ENCODE measurements around the gene PBX1. TPM values are rescaled to one million over a fixed set of nuclear protein-coding genes. Genes with fewer than 3 reads are reported as not detected.

The PBX1 gene
- total RNA-seq, 3 donors from 2014 or later (not counting 1 experiment from before 2014, with no cell fraction given), result 0.54 to 3.5 (median 1.4) TPM

DNA sequence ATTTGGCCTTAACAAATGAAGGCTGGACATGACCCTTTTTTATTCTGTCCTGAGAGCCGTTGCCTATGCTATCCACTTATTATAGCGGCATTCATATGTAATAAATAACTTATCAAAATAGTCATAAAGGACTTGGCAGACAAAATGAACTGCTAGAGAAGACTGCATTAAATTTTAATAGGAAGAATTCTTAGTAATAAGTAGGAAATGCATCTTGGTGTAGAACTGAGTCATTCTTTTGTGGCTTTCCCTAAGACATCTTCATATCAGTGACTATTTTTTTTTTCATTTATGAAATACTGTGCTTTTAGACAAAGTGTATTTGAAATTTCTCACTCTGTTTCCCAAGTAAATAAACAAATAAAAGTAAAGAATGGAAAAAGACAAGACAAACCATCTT is 45.6 kb downstream of the PBX1 start:
- H3K4me1 Mint-ChIP-seq, result no peaks in the 10 kb centered on the region
- no peaks in the 10 kb centered on the region for H3K9me3 Mint-ChIP-seq
- Histone ChIP-seq H3K36me3 (ENCODE audit: control insufficient read depth, insufficient read depth, low read length) (no peaks in the 10 kb centered on the region), H3K27me3 (ENCODE audit: control insufficient read depth, insufficient read depth, low read length) (no peaks in the 10 kb centered on the region), H3K27ac (ENCODE audit: low read length) (no peak overlapping the region), H3K4me1 (ENCODE audit: control insufficient read depth, insufficient read depth, low read length) (no peaks in the 10 kb centered on the region), H3K4me3 (ENCODE audit: low read length) (no peak overlapping the region), H3K9me3 (ENCODE audit: control insufficient read depth, insufficient read depth, low read length) (no peaks in the 10 kb centered on the region)
- ATAC-seq (no peak), DNase-seq (no peak)
- intact Hi-C loops (cut with micrococcal nuclease), result no loop called here
- 100% methylated on average over 1 of the region's 2 CpGs for WGBS (ENCODE audit: insufficient coverage)
- no peak overlapping the region for H3K4me3 Mint-ChIP-seq
- no peak overlapping the region for H3K27ac Mint-ChIP-seq
- TF ChIP-seq, protein P1, sequence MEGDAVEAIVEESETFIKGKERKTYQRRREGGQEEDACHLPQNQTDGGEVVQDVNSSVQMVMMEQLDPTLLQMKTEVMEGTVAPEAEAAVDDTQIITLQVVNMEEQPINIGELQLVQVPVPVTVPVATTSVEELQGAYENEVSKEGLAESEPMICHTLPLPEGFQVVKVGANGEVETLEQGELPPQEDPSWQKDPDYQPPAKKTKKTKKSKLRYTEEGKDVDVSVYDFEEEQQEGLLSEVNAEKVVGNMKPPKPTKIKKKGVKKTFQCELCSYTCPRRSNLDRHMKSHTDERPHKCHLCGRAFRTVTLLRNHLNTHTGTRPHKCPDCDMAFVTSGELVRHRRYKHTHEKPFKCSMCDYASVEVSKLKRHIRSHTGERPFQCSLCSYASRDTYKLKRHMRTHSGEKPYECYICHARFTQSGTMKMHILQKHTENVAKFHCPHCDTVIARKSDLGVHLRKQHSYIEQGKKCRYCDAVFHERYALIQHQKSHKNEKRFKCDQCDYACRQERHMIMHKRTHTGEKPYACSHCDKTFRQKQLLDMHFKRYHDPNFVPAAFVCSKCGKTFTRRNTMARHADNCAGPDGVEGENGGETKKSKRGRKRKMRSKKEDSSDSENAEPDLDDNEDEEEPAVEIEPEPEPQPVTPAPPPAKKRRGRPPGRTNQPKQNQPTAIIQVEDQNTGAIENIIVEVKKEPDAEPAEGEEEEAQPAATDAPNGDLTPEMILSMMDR (IDR thresholded peaks at IDR 0.05), result no peak
- H3K27me3 Mint-ChIP-seq (ENCODE audit: low read depth in 2 of 2), result peaks cover 4 to 14% of the 10 kb centered on the region in 2 donors
- H3K36me3 Mint-ChIP-seq, result no peaks in the 10 kb centered on the region

DNA sequence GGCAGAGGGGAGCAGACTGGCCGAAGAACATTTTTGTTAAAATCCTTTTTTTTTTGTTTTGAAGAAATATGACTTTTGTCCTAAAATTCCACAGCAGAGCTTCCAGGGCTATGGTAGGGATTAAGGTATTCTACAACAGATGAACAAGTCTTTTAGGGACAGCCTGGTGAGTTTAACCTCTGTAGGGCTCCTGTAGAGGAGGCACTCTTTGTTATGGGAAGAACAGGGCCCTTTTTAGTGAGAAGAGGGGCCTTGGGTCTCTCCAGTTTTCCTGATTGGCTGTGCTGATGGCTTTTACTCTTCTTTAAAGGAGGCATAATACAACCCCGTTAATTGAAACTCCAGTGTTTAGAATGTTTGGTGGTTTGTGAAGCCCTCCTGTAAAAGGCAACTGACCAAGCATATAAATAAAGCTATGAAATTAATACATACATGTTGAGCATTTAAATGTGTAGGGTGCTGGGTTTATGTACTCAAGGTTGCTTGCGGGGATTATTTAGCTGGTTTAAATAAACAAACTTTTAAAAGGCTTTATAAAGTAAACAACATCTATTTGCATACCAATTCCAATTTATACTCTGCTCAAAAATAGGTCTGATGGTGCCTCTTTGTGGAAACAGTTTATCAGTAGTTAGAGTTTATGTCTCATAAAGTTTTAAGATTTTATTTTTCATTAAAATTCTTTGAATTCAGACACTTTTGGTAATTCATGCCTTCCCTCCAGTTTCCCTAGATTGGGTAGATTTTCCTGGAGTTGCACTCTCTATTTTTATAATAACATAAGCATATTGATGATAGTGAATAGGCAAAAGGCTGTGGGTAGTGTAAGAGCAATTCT is 46.5 kb downstream of the PBX1 start:
- H3K4me1 Mint-ChIP-seq, result no peaks in the 10 kb centered on the region
- H3K36me3 Mint-ChIP-seq, result no peaks in the 10 kb centered on the region
- no peak overlapping the region for H3K4me3 ChIP-seq (ENCODE audit: low read length)
- H3K27ac Mint-ChIP-seq, result no peak overlapping the region
- H3K27me3 ChIP-seq (ENCODE audit: control insufficient read depth, insufficient read depth, low read length), result no peaks in the 10 kb centered on the region
- 100% methylated on average over 1 of the region's 3 CpGs for WGBS (ENCODE audit: insufficient coverage)
- no peaks in the 10 kb centered on the region for H3K4me1 ChIP-seq (ENCODE audit: control insufficient read depth, insufficient read depth, low read length)
- DNase-seq (no peak), ATAC-seq (no peak)
- intact Hi-C loops (cut with micrococcal nuclease), result no loop called here
- no peaks in the 10 kb centered on the region for H3K9me3 Mint-ChIP-seq
- no peaks in the 10 kb centered on the region for H3K36me3 ChIP-seq (ENCODE audit: control insufficient read depth, insufficient read depth, low read length)
- H3K27me3 Mint-ChIP-seq (ENCODE audit: low read depth in 2 of 2), result peaks cover 0 to 11% of the 10 kb centered on the region in 2 donors
- TF ChIP-seq, protein P1 (IDR thresholded peaks at IDR 0.05), result no peak
- H3K9me3 ChIP-seq (ENCODE audit: control insufficient read depth, insufficient read depth, low read length), result no peaks in the 10 kb centered on the region
- H3K27ac ChIP-seq (ENCODE audit: low read length), result no peak overlapping the region
- no peak overlapping the region for H3K4me3 Mint-ChIP-seq

DNA sequence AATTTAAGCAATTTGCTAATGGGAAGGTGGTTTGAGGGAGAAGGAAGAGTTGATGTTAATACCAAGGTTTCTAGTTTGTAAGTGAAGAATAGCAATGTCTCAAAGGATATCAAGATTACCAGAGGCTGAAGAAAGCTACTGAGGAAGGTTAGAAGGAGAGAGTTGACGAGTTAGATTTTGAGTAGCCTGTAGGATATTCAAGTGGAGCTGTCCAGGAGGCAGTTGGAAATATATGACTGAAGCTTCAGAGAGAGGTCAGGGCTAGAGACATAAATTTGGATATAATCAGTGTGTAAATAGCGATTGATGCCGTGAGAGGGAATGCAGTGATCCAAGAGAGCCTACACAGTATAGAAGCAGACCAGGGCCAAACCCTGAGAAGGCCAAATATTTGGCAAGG is 48.4 kb downstream of the PBX1 start:
- 84% methylated on average over 3 of the region's 3 CpGs for WGBS (ENCODE audit: insufficient coverage)
- no peaks in the 10 kb centered on the region for H3K4me1 Mint-ChIP-seq
- H3K4me3 Mint-ChIP-seq, result no peak overlapping the region
- H3K27me3 Mint-ChIP-seq (ENCODE audit: low read depth in 2 of 2), result peaks cover 0 to 15% of the 10 kb centered on the region in 2 donors
- DNase-seq, result no peak
- Histone ChIP-seq H3K4me1 (ENCODE audit: control insufficient read depth, insufficient read depth, low read length) (no peaks in the 10 kb centered on the region), H3K4me3 (ENCODE audit: low read length) (no peak overlapping the region), H3K27me3 (ENCODE audit: control insufficient read depth, insufficient read depth, low read length) (no peaks in the 10 kb centered on the region), H3K27ac (ENCODE audit: low read length) (no peak overlapping the region), H3K36me3 (ENCODE audit: control insufficient read depth, insufficient read depth, low read length) (no peaks in the 10 kb centered on the region), H3K9me3 (ENCODE audit: control insufficient read depth, insufficient read depth, low read length) (no peaks in the 10 kb centered on the region)
- ATAC-seq, result no peak
- intact Hi-C loops (cut with micrococcal nuclease), result no loop called here
- H3K36me3 Mint-ChIP-seq, result no peaks in the 10 kb centered on the region
- TF ChIP-seq, protein P1 (IDR thresholded peaks at IDR 0.05), result no peak
- no peak overlapping the region for H3K27ac Mint-ChIP-seq
- H3K9me3 Mint-ChIP-seq, result no peaks in the 10 kb centered on the region

DNA sequence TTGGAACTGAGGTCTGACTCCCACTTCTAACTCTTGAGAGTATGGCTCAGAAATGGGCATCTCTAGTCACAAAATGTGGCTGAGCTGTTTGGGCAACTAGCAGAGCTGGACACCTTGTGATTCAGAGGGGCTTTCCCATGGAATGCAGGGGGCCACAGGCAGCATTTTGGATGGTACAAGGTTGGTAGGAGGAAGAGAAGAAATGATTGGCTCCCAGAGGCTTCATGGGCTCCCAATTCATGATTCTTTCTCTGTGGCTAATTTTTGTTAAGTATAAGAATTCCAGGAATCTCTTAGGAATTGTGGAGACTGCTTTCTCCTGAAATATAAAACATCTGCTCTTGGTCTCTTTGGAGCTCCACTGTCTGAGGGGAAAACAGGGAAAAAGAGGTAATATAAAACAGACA is 49.7 kb downstream of the PBX1 start:
- no peak overlapping the region for H3K27ac ChIP-seq (ENCODE audit: low read length)
- H3K4me1 Mint-ChIP-seq, result no peaks in the 10 kb centered on the region
- TF ChIP-seq, protein P1 (IDR thresholded peaks at IDR 0.05), result no peak
- no peaks in the 10 kb centered on the region for H3K36me3 ChIP-seq (ENCODE audit: control insufficient read depth, insufficient read depth, low read length)
- H3K27me3 ChIP-seq (ENCODE audit: control insufficient read depth, insufficient read depth, low read length), result no peaks in the 10 kb centered on the region
- intact Hi-C loops (cut with micrococcal nuclease), result no loop called here
- no peak overlapping the region for H3K4me3 ChIP-seq (ENCODE audit: low read length)
- DNase-seq (no peak), ATAC-seq (no peak)
- no peaks in the 10 kb centered on the region for H3K9me3 Mint-ChIP-seq
- no peaks in the 10 kb centered on the region for H3K9me3 ChIP-seq (ENCODE audit: control insufficient read depth, insufficient read depth, low read length)
- no peak overlapping the region for H3K4me3 Mint-ChIP-seq
- H3K27me3 Mint-ChIP-seq (ENCODE audit: low read depth in 2 of 2), result peaks cover 7 to 19% of the 10 kb centered on the region in 2 donors
- no peaks in the 10 kb centered on the region for H3K36me3 Mint-ChIP-seq
- no peaks in the 10 kb centered on the region for H3K4me1 ChIP-seq (ENCODE audit: control insufficient read depth, insufficient read depth, low read length)
- H3K27ac Mint-ChIP-seq, result no peak overlapping the region
